ENCODE data around the gene KIF26A. TPM values are rescaled to one million over a fixed set of nuclear protein-coding genes. Genes with fewer than 3 reads are reported as not detected.

The KIF26A gene
- total and polyA plus RNA-seq, 2 of the 13 experiments (the other 11 are each of a cell fraction or from before 2014, with no cell fraction given), result not detected

DNA sequence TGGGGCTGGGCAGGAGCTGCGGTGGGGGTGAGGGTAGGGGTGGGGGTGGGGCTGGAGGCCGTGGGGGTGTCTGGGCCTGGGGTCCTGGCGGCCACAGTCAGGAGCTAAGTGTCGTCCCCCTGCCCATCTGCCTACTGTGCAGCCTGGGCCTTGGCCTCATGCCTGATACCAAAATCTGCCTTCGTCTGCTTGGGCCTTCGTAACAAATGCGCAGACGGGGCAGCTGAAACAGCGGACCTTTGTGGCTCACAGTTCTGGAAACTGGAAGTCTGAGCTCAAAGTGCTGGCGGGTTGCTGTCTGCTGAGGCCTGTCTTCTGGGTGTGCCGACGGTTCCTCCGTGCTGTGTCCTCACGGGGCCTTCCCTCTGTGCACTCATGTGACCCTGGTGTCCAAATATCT is 61.7 kb downstream of the KIF26A start:
- Histone ChIP-seq H3K4me1 (ENCODE audit: insufficient read depth, low read length) (no peaks in the 10 kb centered on the region), H3K4me3 (replicated peaks in 1 of 3; ENCODE audit: insufficient read depth in 1 of 3, low read depth in 2 of 3, low read length in 3 of 3) (no peak overlapping the region), H4K20me1 (ENCODE audit: insufficient read depth, low read length) (no peaks in the 10 kb centered on the region), H2AFZ (ENCODE audit: low read length) (no peak overlapping the region), H3K9me3 (ENCODE audit: low read length) (no peaks in the 10 kb centered on the region), H3K79me2 (ENCODE audit: insufficient read depth, low read length) (no peaks in the 10 kb centered on the region), H3K4me2 (ENCODE audit: low read depth, low read length) (no peak overlapping the region), H3K27ac (ENCODE audit: extremely low read length, insufficient read depth, low read length) (no peak overlapping the region), H3K27me3 (ENCODE audit: control insufficient read depth in 1 of 2, insufficient read depth in 2 of 2, low read length in 2 of 2) (peaks cover 6 to 16% of the 10 kb centered on the region in 2 experiments; a peak in 4 of 5 replicates), H3K9ac (ENCODE audit: insufficient read depth, low read depth, low read length) (no peak overlapping the region), H3K36me3 (replicated peaks in 1 of 2; ENCODE audit: control insufficient read depth in 1 of 2, insufficient read depth in 2 of 2, low read length in 2 of 2) (no peaks in the 10 kb centered on the region)
- ATAC-seq, result no peak
- POLR2A ChIA-PET, result no interaction called here
- intact Hi-C loops (cut with micrococcal nuclease; ENCODE audit: unreplicated experiment) (no loop called here), in situ Hi-C loops (cut with HindIII; ENCODE audit: extremely low pct_ligation_motif_present, low pct_unique_long_range_greater_than_20kb) (no loop called here)
- FAIRE-seq, result no peak
- no peak for TF ChIP-seq ZNF317 (CRISPR knock-in tag; IDR thresholded peaks at IDR 0.05)
- TF ChIP-seq BRD4 (CRISPR knock-in tag; IDR thresholded peaks at IDR 0.05), result no peak
- TF ChIP-seq, protein P1, sequence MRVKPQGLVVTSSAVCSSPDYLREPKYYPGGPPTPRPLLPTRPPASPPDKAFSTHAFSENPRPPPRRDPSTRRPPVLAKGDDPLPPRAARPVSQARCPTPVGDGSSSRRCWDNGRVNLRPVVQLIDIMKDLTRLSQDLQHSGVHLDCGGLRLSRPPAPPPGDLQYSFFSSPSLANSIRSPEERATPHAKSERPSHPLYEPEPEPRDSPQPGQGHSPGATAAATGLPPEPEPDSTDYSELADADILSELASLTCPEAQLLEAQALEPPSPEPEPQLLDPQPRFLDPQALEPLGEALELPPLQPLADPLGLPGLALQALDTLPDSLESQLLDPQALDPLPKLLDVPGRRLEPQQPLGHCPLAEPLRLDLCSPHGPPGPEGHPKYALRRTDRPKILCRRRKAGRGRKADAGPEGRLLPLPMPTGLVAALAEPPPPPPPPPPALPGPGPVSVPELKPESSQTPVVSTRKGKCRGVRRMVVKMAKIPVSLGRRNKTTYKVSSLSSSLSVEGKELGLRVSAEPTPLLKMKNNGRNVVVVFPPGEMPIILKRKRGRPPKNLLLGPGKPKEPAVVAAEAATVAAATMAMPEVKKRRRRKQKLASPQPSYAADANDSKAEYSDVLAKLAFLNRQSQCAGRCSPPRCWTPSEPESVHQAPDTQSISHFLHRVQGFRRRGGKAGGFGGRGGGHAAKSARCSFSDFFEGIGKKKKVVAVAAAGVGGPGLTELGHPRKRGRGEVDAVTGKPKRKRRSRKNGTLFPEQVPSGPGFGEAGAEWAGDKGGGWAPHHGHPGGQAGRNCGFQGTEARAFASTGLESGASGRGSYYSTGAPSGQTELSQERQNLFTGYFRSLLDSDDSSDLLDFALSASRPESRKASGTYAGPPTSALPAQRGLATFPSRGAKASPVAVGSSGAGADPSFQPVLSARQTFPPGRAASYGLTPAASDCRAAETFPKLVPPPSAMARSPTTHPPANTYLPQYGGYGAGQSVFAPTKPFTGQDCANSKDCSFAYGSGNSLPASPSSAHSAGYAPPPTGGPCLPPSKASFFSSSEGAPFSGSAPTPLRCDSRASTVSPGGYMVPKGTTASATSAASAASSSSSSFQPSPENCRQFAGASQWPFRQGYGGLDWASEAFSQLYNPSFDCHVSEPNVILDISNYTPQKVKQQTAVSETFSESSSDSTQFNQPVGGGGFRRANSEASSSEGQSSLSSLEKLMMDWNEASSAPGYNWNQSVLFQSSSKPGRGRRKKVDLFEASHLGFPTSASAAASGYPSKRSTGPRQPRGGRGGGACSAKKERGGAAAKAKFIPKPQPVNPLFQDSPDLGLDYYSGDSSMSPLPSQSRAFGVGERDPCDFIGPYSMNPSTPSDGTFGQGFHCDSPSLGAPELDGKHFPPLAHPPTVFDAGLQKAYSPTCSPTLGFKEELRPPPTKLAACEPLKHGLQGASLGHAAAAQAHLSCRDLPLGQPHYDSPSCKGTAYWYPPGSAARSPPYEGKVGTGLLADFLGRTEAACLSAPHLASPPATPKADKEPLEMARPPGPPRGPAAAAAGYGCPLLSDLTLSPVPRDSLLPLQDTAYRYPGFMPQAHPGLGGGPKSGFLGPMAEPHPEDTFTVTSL (CRISPR knock-in tag; IDR thresholded peaks at IDR 0.05; ENCODE audit: borderline replicate concordance), result no peak
- no peak for TF ChIP-seq DNMT1 (CRISPR knock-in tag; IDR thresholded peaks at IDR 0.05)
- TF ChIP-seq ZNF724P (CRISPR knock-in tag; IDR thresholded peaks at IDR 0.05; ENCODE audit: borderline replicate concordance), result no peak
- TF ChIP-seq ZFYVE20 (CRISPR knock-in tag; IDR thresholded peaks at IDR 0.05; ENCODE audit: borderline replicate concordance, low read depth), result no peak
- no peak for TF ChIP-seq ZNF615 (CRISPR knock-in tag; IDR thresholded peaks at IDR 0.05; ENCODE audit: borderline replicate concordance)
- no peak for TF ChIP-seq RELA (CRISPR knock-in tag; IDR thresholded peaks at IDR 0.05)
- no peak for TF ChIP-seq RARA (CRISPR knock-in tag; IDR thresholded peaks at IDR 0.05)
- no peak for TF ChIP-seq RXRB (CRISPR knock-in tag; IDR thresholded peaks at IDR 0.05; ENCODE audit: borderline replicate concordance)
- no peak for TF ChIP-seq KLF13 (CRISPR knock-in tag; IDR thresholded peaks at IDR 0.05)
- TF ChIP-seq TSC22D2 (CRISPR knock-in tag; IDR thresholded peaks at IDR 0.05; ENCODE audit: borderline replicate concordance), result no peak
- no peak for TF ChIP-seq ATRX (CRISPR knock-in tag; IDR thresholded peaks at IDR 0.05; ENCODE audit: borderline replicate concordance)
- TF ChIP-seq, protein P2, sequence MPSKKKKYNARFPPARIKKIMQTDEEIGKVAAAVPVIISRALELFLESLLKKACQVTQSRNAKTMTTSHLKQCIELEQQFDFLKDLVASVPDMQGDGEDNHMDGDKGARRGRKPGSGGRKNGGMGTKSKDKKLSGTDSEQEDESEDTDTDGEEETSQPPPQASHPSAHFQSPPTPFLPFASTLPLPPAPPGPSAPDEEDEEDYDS (CRISPR knock-in tag; IDR thresholded peaks at IDR 0.05), result no peak
- TF ChIP-seq, protein P3, sequence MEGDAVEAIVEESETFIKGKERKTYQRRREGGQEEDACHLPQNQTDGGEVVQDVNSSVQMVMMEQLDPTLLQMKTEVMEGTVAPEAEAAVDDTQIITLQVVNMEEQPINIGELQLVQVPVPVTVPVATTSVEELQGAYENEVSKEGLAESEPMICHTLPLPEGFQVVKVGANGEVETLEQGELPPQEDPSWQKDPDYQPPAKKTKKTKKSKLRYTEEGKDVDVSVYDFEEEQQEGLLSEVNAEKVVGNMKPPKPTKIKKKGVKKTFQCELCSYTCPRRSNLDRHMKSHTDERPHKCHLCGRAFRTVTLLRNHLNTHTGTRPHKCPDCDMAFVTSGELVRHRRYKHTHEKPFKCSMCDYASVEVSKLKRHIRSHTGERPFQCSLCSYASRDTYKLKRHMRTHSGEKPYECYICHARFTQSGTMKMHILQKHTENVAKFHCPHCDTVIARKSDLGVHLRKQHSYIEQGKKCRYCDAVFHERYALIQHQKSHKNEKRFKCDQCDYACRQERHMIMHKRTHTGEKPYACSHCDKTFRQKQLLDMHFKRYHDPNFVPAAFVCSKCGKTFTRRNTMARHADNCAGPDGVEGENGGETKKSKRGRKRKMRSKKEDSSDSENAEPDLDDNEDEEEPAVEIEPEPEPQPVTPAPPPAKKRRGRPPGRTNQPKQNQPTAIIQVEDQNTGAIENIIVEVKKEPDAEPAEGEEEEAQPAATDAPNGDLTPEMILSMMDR (CRISPR knock-in tag; IDR thresholded peaks at IDR 0.05), result no peak
- no peak for TF ChIP-seq FOSL2 (CRISPR knock-in tag; IDR thresholded peaks at IDR 0.05)
- no peak for TF ChIP-seq ZNF619 (CRISPR knock-in tag; IDR thresholded peaks at IDR 0.05)
- BruUV-seq (replicated peaks), result no TSS peak
- 21% methylated on average over 5 of the region's 14 CpGs for WGBS (ENCODE audit: low lambda C conversion rate)
- no peak for DNase-seq (ENCODE audit: low spot score)
- CTCF ChIA-PET (ENCODE audit: low intra/inter-chr PET ratio, low total read pairs), result no interaction called here

Data from HepG2 (cell line).